SK-N-SH treated with all-trans-retinoic acid at 6 μM for 48 hours (cell line): ENCODE results near the gene MTFR2.

Experiments used
- ARNTL ChIP-seq: fragments of 450-650 bp; formaldehyde crosslinking; IDR thresholded peaks from 2 replicates; pipeline ENCODE4 v1.5.0; 2020; ENCODE audit warnings: low read depth, mild to moderate bottlenecking, moderate library complexity, borderline replicate concordance
- BACH2 ChIP-seq: fragments of 250-450 bp; sonication (Bioruptor Pico); IDR thresholded peaks from 2 replicates; pipeline ENCODE4 v1.9.0; 2021; ENCODE audit warnings: mild to moderate bottlenecking, borderline replicate concordance
- CSDC2 ChIP-seq: fragments of 250-450 bp; sonication (Bioruptor Pico); IDR thresholded peaks from 2 replicates; pipeline ENCODE4 v1.5.0; 2020; ENCODE audit warnings: mild to moderate bottlenecking, moderate library complexity

DNA sequence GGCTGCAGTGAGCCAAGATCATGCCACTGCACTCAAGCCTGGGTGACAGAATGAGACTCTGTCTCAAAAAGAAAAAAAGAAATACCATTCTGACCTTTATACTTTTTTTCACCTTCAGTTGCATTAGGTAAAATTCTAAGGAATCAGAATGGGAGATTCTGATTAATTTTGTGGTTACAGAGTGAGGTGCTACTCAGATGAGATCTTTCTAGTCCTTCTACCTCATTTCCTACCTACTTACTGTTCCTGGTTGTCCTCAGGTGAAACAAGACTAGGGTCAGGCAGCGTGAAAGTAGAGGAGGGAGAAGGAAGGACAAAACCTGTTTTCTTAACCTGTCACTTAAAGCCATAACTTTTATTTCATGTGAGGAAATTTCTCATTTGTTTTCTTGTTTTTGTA lies 63.7 kb downstream of the MTFR2 start:
- TF ChIP-seq BACH2 (CRISPR knock-in tag) (no peak), ARNTL (CRISPR knock-in tag) (no peak), CSDC2 (CRISPR knock-in tag) (no peak)
